GM12874 (cell line): ENCODE measurements around the gene TAP1.
A peak's percentile ranks its signal among the peaks of the same experiment; 100 is the strongest.

Experiments used
- TF ChIP-seq, protein P1 (sequence below): IDR thresholded peaks from 2 replicates; pipeline ENCODE4 v1.5.1; 2011; ENCODE audit warnings: low read depth, mild to moderate bottlenecking, control low read depth, low read length, moderate library complexity; ENCODE audit not compliant: insufficient read depth

The TAP1 gene

DNA sequence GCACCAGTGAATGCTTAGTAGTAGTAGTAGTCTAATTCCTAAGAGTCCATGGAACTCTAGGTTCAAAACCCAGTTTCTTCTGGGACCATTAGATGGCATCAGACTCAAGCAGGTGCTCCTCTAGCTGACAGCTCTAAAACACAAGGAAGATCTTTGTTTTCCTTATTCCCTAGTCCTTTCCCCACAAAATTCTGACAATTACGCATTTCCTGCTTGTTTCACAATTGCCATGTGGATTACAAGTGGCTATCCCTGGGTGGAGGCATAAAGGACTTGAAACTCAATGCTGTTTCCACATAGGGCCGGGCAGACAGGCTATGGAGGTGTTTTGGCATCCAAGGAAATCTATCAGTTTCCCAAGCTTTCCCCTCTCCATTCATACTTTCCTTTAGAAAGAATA is 27.5 kb downstream of the TAP1 start:
- TF ChIP-seq, protein P1, sequence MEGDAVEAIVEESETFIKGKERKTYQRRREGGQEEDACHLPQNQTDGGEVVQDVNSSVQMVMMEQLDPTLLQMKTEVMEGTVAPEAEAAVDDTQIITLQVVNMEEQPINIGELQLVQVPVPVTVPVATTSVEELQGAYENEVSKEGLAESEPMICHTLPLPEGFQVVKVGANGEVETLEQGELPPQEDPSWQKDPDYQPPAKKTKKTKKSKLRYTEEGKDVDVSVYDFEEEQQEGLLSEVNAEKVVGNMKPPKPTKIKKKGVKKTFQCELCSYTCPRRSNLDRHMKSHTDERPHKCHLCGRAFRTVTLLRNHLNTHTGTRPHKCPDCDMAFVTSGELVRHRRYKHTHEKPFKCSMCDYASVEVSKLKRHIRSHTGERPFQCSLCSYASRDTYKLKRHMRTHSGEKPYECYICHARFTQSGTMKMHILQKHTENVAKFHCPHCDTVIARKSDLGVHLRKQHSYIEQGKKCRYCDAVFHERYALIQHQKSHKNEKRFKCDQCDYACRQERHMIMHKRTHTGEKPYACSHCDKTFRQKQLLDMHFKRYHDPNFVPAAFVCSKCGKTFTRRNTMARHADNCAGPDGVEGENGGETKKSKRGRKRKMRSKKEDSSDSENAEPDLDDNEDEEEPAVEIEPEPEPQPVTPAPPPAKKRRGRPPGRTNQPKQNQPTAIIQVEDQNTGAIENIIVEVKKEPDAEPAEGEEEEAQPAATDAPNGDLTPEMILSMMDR: 0 out of 2 replicates have a peak, but pooled peaks have one; percentile 7

DNA sequence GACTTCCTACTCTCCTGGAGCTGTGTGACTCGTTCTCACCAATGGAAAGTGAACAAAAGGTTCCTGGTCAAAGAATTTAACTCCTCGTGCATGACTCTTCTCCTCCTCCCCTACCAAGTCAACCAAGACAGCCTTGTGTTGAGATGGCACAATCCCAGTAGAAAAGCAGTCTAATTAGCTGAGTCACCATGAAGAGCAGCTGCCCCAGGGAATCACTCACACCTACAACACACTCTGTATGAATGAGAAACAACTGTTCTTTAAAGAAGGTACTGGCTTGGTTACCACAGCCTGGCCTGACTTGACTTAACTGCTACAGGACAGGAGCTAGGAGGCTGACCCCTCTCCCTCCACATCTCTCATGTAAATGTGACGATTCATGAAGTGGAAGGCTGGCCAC is 33.8 kb downstream of the TAP1 start:
- TF ChIP-seq, protein P1: no peak

DNA sequence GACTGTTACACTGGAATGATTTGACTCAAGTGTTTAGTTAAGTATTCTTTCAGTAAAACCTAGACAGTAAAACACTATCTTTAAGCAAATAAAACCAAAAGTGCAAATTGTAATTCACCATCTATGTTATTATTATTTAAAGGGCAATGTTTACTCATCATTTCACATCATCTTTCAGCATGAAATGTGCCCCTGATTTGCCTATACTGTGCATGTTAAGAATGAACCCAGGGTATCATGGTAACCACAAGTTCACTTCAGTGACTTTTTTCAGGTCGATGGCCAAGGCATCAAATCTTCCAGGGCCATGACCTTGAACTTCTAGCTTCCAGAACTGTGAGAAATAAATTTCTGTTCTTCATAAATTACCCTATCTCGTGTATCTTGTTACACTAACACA is 34.6 kb downstream of the TAP1 start:
- TF ChIP-seq, protein P1: no peak

DNA sequence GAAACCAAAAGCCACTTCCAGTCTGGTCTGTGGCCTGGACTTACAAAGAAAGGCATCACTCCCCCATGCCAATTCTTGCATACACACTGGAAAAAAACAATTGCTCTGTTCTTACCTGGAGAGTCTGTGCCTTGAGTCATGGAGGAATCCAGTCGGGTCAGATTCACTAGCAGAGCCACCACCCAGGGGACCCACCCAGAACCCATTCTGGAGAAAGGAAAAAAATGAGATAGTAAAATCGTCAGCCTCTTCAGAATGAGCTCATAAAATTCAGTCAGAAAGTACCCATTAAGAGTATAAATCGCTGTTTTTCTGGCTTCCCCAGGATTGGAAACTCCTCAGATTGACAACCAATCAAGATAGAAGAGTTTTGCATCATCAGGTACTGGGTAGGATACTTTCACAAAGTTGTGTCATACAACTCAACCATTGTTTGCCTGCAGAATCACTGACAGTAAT is 36.7 kb downstream of the TAP1 start, which contains the start of gene HLA-DOB:
TSS of gene HLA-DOB (minus strand) at position 257 of the 459 bp plus-strand sequence. CDS start at position 206, 51 bp downstream.
- TF ChIP-seq, protein P1: no peak

DNA sequence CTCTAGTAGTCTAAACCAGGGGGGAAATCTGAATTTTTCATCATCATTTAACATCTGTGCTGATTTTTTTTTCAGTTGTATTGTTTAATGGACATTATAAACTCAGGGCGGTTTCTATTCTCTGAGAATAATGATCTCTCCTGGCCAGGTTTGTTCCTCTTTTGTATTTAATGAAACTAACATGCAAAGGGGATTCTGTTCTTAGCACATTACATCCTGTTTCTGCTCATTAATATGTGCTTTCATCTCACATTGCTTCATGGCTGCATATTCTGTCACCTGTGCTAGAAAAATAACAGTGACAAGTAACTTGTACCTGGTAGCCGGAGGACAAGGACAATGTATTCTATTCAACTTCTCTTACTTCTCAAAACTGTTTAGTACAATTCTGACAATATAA is 37.5 kb downstream of the TAP1 start:
- TF ChIP-seq, protein P1: no peak

DNA sequence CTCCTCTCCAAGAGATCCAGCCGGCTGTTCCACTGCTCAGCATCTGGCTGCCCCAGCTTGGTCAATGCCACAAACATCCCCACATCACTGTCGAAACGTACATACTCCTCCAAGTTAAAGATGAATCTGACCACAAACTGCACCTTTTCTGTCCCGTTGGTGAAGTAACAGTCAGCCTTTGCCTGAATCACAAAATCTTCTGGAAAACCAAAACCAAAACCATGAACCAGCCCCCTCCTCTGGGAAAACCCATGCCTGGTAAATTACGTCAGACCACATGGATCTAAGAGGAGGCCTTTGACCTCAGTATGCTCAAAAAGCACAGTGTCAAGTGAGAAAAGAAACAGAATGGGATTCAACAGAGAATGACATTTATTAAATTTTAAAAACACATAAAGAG is 38.4 kb downstream of the TAP1 start:
- TF ChIP-seq, protein P1: no peak

DNA sequence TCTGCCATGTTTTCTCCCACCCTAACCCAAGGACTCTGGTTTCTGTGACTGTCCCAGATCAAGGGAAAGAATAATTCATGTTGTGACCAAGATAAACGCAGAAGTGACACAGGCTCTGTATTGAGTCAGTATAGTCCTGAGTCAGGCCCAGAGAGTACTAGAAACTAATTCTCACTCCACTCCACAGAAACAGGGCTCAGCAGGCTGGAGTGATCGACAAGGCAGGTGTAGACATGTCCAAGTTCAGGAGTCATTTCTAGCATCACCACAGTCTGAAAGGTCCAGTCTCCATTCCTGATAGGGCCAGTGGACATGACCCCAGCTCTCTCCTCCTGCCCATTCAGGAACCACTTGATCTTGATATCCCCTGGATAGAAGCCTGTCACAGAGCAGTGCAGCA is 39.4 kb downstream of the TAP1 start:
- TF ChIP-seq, protein P1: no peak
